Activated CD8-positive, alpha-beta memory T cell treated with anti-CD3 and anti-CD28 coated beads, Interleukin-2, amount 50 U/mL, for 48 hours (primary cell): ENCODE data around the gene PPP1R14C.

Experiments
- DNase-seq: peaks from one replicate; pipeline ENCODE4 v3.0.0-alpha.2; 2020

The PPP1R14C gene

DNA sequence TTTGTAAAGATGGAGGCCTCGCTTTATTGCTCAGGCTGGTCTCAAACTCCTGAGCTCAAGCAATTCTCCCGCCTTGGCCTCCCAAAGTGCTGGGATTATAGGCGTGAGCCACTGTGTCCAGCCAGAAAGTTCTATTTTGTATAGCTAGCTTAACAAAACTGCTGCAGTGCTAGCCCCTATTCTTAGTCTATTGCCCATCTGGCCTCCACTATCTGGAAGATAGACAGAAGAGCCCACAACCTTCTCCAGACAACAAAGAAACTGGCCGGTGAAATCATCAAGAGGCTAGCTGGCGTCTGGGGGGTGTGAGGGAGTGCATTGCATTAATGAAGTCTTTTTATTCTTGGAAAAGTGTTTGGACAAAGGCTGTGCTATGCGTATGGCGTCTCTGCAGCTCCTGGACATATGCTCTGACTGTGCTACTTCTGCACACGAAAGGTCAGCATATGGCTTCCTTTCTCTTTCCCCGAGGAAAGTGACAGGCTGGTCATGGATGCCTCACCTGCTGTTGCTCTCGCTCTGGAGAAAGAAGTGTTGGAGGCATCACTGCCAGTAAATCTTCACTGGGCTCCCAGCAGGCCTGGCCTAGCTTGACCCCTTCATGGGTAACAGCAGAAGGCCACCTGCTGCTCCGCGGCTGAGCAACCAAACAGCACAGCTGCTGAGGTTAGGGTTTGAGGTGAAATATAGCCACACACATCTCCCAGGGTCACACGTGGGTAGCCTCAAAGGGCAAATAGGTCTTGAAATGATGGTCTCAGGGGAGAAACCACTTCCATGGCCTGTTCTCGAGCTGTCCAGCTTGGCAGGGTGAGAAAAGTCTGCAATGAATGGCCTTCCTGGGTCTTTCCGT is 130.8 kb downstream of the PPP1R14C start:
- DNase-seq, result no peak

- no peak for DNase-seq
Observed at GRCh38 chr6:150275489-150275888, 132.6 kb downstream of the PPP1R14C start.

DNA sequence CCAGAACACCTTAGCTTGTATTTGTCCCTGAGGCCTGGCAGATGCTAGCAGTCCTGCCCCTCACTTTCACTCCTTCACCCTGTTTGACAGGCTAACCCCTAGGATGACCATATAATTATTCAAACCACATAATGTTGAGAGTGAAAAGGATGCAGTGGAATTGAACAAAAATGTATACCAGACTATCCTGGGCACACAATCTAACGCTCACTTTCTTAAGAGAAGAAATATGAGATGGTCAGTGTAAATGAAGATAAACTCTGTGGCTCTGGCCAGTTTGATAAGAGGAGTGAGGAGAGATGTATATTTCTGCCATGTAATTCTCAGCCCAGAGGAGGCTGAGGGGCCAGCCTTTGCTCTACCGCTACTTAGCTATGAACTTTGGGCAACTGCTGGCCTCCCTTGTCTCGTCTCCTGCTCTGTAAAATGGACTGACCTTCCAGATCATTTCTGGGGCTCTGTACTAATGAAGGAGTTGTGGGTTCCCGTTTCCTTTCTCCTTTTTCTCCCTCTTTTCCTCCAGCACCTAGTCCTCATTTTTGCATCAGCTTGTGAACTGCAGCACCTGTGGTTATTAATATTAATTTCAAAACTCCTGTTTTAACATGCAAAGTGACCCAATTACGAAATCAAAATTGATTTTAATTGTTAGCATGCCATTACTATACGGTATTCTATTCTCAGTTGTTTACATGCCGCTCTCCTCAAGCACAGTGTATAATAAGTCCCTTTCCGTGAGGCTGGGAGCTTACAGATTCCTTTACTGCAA is 133.5 kb downstream of the PPP1R14C start:
- DNase-seq, result no peak

- no peak for DNase-seq
Observed at GRCh38 chr6:150276937-150277742, 134.3 kb downstream of the PPP1R14C start.

DNA sequence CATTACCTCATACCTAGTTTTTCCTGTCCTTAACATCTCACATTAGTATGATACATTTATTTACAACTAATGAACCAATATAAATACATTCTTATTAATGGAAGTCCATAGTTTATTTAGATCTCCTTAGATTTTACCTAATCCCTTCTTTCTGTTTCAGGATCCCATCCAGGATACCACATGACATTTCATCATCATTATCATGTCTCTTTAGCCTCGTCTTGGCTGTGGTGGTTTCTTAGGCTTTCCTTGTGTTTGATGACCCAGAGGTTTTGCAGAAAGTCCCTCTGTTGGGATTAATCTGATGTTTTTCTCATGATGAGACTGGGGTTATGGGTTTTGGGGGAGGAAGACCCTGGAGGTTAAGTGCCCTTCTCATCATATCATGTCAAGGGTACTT is 136.7 kb downstream of the PPP1R14C start:
- no peak for DNase-seq

- DNase-seq, result no peak
Observed at GRCh38 chr6:150280703-150281102, 137.9 kb downstream of the PPP1R14C start.

- no peak for DNase-seq
Observed at GRCh38 chr6:150281767-150282166, 138.9 kb downstream of the PPP1R14C start.

DNA sequence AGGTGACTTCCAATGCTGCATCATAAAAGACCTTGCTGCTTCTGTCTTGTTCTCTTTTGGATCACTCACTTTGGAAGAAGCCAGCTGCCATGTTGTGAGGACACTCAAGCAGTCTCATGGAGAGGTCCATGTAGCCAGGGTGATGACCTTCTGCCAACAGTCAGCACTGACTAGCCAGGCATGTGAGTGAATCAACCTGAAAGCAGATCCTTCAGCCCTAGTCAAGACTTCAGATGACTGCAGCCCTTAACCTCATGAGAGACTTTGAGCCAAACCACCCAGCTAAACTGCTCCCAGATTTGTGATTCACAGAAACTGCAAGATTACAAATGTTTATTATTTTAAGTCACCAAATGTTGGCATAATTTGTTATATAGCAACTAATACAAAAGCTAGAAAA is 140.0 kb downstream of the PPP1R14C start:
- DNase-seq, result no peak

DNA sequence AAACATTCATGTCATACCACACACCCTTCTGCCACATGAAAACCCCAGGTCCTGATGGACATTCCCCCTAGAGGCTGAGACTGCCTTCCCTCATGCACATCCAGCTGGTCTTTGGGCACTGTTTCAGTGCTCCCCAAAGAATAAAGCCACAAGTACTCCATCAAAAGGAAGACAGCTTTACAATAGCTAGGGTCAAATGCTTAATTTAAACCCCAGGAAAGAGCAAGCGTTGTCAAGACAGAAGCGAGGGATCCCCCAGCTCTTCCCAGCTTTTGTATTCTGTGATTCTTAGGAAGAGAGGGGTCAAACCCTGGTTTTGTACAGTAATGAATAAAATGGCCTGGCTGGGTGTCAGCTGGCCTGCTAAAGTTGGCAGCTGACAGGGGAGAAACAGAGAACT is 143.6 kb downstream of the PPP1R14C start:
- DNase-seq, result no peak

DNA sequence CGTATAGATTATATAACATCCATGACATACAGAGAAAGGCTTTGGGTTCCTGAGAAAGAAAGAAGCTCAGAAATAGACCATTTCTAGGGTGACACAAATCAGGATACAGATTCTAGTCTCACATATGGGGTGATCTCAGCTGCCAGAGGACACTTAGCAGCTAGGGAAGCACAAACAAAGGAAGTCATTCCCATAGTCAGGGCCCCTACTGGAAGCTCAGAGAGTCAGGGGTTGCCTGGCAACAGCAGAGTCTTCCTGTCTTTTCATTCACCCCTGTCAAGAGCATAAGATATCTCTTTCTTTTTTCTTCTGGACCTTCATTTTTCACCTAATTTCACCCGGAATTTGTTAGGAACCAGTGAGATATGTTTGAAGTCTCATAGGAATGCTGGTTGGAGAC is 144.1 kb downstream of the PPP1R14C start:
- no peak for DNase-seq

- no peak for DNase-seq
Observed at GRCh38 chr6:150288456-150288855, 145.6 kb downstream of the PPP1R14C start.

DNA sequence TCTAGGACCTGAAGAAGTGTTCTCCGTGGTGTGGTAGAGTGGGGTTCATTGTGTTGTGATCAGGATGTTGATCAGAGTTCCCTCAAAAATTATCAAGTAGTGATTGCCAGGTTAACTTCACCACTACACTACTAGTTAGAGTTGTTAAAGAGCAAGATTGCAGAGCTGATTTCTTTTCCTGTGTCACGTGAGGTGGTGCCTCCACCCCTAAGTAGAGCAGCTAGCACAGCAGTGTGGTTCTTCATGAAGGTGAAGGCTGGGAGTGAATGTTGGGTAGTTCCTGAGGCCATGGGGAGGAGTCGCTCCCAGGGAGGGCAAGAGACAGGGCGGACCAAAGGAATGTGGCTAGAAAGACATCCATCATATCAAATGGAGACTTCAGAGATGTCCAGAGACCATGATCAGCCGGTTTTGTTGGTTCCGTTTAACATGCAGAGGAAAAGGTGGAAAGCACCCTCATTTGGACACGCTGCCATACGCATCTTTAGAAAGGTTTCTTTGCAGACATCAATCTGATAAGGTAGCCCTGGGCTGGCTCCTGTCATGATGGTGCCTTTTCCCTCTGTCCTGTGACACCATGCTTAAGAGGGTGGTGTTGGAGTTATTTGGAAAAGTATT is 146.7 kb downstream of the PPP1R14C start:
- no peak for DNase-seq

DNA sequence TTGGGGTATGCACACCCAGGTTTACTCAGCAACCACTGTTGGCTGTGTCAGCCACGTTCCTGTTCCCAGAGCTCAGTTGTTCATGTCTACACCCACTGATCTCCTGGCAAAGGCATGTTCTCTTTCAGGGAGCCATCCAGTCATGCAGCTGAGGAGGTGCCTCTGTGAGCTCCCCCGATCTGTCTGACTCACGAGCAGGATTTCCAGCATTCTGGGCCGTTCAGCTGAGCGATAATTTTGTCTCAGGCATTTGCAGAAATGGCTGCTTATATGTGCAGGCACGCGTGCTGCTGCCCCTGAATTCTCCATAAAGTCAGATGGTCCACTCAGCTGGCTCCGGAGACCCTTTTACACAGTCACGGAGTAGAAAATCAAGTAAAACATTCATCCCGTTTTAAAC is 147.6 kb downstream of the PPP1R14C start:
- no peak for DNase-seq

DNA sequence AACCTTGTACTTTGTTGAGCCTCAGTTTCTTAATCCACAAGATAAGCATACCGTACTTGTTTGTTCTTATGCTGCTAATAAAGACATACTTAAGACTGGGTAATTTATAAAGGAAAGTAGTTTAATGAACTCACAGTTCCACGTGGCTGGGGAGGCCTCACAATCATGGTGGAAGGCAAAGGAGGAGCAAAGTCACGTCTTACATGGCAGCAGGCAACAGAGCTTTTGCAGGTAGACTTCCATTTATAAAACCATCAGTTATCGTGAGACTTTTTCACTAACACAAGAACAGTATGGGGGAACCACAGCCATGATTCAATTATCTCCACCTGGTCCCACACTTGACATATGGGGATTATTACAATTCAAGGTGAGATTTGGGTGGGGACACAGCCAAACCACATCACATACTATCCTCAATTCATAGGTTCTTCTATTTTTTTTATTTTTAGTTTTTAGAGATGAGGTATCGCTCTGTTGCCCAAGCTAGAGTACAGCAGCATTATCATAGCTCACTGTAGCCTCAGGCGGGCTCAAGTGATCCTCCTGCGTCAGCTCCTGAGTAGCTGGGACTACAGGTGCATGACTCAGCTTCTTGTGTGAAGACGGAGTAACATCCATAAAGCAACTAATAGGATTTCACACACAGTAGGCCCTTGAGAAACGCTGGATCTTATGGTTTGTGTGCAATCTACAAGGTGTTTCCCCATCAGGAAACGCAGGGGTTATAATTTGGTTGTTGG is 149.3 kb downstream of the PPP1R14C start:
- no peak for DNase-seq

DNA sequence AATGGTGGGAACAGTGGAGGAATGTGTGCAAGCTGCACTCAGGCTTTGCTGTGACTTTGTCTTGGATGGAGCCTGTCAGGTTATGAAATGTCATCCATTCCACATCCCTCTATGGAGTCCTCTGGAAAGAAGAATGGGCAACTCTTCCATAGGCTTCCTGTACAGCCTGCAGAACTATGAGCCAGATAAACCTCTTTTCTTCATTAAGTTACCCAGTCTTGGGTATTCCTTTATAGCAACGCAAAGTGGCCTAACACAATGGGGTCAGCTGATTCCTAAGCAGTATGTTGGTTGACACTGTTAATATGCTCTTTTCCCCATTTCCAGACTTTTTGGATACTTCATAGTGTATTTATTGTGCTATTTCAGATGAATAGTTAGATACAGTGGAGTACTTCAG is 150.2 kb downstream of the PPP1R14C start:
- DNase-seq, result no peak

DNA sequence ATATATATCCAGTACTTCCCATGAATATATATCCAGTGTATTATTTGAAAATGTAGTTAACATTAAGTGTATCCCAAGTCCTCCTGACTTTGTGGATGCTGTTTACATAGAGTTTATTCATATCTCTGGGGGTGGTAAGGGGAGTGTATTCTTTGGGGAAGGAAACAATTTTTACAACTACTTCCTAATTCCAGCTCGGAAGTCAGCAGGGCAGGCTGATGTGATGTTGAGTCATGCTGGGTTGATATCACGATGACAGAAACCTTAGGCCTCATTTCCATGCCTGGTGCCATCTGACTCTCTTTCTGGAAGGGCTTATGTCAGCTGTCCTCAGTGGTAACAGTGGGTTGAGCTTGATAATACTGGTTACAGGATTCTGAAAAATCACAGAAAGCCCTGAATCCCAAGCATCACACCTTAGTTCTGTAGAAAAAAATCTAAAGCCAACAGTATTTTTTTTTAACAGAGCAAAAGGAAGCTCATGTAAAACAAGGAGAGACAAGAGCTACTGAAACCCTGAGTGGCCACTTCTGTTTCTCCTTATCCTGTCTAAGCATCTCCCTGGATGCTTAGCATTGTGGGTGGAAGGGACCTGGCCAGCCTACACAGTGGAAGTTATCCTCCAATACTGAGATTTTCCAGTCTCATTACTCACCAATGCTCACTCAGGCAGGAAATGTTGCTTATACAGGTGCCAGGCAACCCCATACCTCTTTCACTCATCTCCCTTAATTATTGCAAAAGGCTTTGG is 150.8 kb downstream of the PPP1R14C start:
- no peak for DNase-seq

GRCh38 chr6:150296890-150297289 is 154.0 kb downstream of the PPP1R14C start:
- no peak for DNase-seq

DNA sequence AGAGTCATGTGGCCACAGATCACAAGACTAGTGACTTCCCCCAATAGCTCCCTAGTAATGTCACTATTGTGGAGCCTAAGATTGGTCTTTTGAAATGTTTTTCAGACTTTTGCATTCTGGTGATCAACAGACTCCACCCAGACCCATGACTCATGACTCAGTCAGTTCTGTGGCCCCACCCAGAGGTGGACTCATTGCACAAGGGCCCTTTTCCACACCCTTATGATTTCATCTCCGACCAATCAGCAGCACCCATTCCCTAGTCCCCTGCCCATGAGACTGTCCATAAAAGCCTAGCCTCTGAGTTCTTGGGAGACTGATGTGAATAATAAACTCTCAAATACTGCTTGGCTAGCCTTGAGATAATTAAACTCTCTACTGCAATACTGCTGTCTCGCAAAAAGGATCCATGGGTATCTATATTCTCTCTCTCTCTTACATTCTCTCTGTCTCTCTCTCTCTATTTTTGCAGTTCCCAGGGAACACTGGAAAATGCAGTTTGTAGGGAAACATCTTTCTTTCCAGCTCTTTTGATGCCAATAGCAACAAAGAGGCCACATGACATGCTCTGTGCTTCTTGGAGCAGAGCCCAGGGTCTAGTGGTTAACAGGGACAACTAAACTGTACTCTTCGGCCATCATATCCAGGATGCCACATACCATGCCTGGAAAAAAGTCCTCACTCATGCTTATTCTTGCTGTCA is 154.6 kb downstream of the PPP1R14C start:
- no peak for DNase-seq

GRCh38 chr6:150298030-150298380 is 155.2 kb downstream of the PPP1R14C start:
- DNase-seq, result no peak

DNA sequence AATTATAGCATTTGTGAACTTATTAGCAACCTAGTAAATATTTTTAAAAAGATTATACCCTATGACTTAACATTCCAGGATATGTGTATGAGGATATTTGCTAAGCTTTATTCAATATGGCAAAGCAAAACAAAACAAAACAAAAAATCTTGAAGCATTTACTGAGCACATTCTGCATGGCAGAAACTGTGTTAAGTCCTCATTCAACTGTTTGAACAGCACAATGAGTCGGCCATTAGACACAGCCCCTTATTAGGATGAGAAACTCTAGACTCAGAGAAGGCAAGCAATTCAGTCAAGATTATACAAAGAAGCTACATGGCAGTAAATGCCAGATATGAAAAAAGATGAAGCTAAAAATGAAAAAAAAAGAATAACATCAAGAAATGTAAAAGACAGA is 155.8 kb downstream of the PPP1R14C start:
- DNase-seq, result no peak
